Breast epithelium (tissue), 3 donors: ENCODE data around the gene FAM227B.

Experiments
- POLR2A ChIP-seq: fragments of 450-650 bp; IDR thresholded peaks from one replicate; pipeline ENCODE4 v1.6.1; 2016; ENCODE audit warnings: antibody characterized with exemption, mild to moderate bottlenecking, moderate library complexity
- POLR2AphosphoS5 ChIP-seq, 3 donors: sonication (generic); formaldehyde crosslinking; IDR thresholded peaks; one replicate each; pipeline ENCODE4 v1.6.1; 2017; ENCODE audit warnings: antibody characterized with exemption in 3 of 3

GRCh38 chr15:49438962-49439631, 181.5 kb downstream of the FAM227B start:
- TF ChIP-seq POLR2A = no peak
- no peak for TF ChIP-seq POLR2AphosphoS5 (IDR thresholded peaks at IDR 0.05)
